Measurements from ENCODE around the gene PCDH1. TPM values are rescaled to one million over a fixed set of nuclear protein-coding genes. Genes with fewer than 3 reads are reported as not detected.

PCDH1 gene
- total RNA-seq, 1 experiment from 2014 or later: 127 TPM

DNA sequence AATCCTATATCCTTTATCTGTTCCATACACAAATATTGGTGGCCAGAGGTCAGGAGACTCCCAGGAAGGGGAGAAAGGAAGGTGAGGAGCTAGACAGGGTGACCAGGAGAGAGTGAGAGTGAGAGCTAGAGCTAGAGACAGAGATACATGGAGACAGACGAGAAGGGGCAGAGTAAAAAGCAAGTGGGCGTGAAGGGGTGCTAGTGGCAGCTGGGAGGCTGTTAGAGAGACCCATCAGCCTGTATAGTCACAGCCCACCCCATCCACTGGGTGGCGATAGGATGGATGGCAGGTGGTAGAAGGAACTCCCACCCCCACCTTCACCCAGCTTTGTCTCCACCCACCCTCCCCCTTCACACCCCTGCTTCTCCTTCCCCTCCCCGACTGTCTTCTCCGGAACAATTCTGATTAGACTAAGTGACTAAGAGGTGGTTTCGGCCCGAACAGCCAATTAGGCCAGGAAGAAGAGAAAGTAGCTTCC is 32.8 kb downstream of the PCDH1 start:
- Histone ChIP-seq H3K27ac (ENCODE audit: insufficient read length, low read depth, low read length) (no peak overlapping the region), H3K18ac (ENCODE audit: insufficient read length, low read depth, low read length) (no peak overlapping the region), H3K27me3 (ENCODE audit: insufficient read depth, low read length) (no peaks in the 10 kb centered on the region), H2BK20ac (ENCODE audit: low read depth, low read length, poor library complexity, severe bottlenecking) (no peak overlapping the region), H2AFZ (ENCODE audit: low read length) (no peak overlapping the region), H3K9me3 (ENCODE audit: control insufficient read depth, low read depth, low read length) (no peaks in the 10 kb centered on the region), H3K14ac (ENCODE audit: insufficient read depth, low read length) (no peak overlapping the region), H2BK5ac (ENCODE audit: insufficient read length, low read length) (no peak overlapping the region), H2BK12ac (ENCODE audit: insufficient read length, low read depth, low read length) (no peak overlapping the region), H3K4me1 (ENCODE audit: insufficient read depth, low read length) (peaks cover 45% of the 10 kb centered on the region; the same call in 1 of the 2 replicates), H4K91ac (ENCODE audit: insufficient read length, low read depth, low read length) (no peak overlapping the region), H3K4me2 (ENCODE audit: insufficient read depth, insufficient read length, low read length) (peak overlapping the region; percentile 15), H3K9ac (ENCODE audit: extremely low read depth, insufficient read length, low read length) (no peak overlapping the region), H3K79me2 (ENCODE audit: insufficient read depth, low read length) (no peaks in the 10 kb centered on the region), H3T11ph (ENCODE audit: low read length) (no peak overlapping the region), H4K20me1 (ENCODE audit: control insufficient read depth, insufficient read depth, insufficient read length) (no peaks in the 10 kb centered on the region), H2BK120ac (ENCODE audit: low read depth, low read length, poor library complexity, severe bottlenecking) (no peak overlapping the region), H3K56ac (ENCODE audit: insufficient read length, low read depth, low read length) (no peak overlapping the region), H3K79me1 (ENCODE audit: insufficient read depth, low read depth, low read length, poor library complexity, severe bottlenecking) (no peaks in the 10 kb centered on the region), H3K23me2 (ENCODE audit: insufficient read length, low read depth, low read length, poor library complexity, severe bottlenecking) (peaks cover 12% of the 10 kb centered on the region), H2AK5ac (ENCODE audit: insufficient read length, low read length) (no peak overlapping the region), H3K4ac (ENCODE audit: low read depth, low read length) (no peak overlapping the region), H4K8ac (replicated peaks; ENCODE audit: insufficient read length, low read depth, low read length) (no peak overlapping the region), H4K5ac (ENCODE audit: insufficient read length, low read depth, low read length) (no peak overlapping the region), H3K23ac (ENCODE audit: insufficient read length, low read depth, low read length) (no peak overlapping the region), H2BK15ac (ENCODE audit: low read depth, low read length) (no peak overlapping the region)
- Mint-ChIP-seq H3K36me3 (ENCODE audit: insufficient read depth in 1 of 3, low read depth in 3 of 3) (peaks cover 3 to 12% (median 7%) of the 10 kb centered on the region in 3 experiments; a peak in 6 of 7 replicates), H3K4me3 (peak overlapping the region in 1 of 2 experiments; percentile 18; a peak in 1 of 5 replicates), H3K27ac (peak overlapping the region in 2 of 3 experiments; percentile 17 to 63; a peak in 3 of 7 replicates), H3K27me3 (ENCODE audit: low read depth) (no peaks in the 10 kb centered on the region), H3K9me3 (no peaks in the 10 kb centered on the region; a peak in 1 of 5 replicates), H3K4me1 (peaks cover 77 to 84% of the 10 kb centered on the region in 2 experiments)
- no CpG with 5 or more reads among the region's 7 CpGs for WGBS (ENCODE audit: extremely low coverage, insufficient read length, low lambda C conversion rate)
- TF ChIP-seq, protein P1, sequence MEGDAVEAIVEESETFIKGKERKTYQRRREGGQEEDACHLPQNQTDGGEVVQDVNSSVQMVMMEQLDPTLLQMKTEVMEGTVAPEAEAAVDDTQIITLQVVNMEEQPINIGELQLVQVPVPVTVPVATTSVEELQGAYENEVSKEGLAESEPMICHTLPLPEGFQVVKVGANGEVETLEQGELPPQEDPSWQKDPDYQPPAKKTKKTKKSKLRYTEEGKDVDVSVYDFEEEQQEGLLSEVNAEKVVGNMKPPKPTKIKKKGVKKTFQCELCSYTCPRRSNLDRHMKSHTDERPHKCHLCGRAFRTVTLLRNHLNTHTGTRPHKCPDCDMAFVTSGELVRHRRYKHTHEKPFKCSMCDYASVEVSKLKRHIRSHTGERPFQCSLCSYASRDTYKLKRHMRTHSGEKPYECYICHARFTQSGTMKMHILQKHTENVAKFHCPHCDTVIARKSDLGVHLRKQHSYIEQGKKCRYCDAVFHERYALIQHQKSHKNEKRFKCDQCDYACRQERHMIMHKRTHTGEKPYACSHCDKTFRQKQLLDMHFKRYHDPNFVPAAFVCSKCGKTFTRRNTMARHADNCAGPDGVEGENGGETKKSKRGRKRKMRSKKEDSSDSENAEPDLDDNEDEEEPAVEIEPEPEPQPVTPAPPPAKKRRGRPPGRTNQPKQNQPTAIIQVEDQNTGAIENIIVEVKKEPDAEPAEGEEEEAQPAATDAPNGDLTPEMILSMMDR (conservative IDR thresholded peaks at IDR 0.05): peak; percentile 66
- peak; percentile 86 for DNase-seq

Measured in H9 (cell line).